HEK293 (cell line): ENCODE measurements around the gene CLMN.

Experiments
- CTCF ChIA-PET: fragments of 350-600 bp; formaldehyde crosslinking; extraction: SDS; loops from one replicate; lab custom pipeline; 2021; ENCODE audit warnings: antibody characterized with exemption; lab: Yijun Ruan, JAX
- POLR2A ChIA-PET: fragments of 300-600 bp; formaldehyde crosslinking; extraction: SDS; loops from one replicate; lab custom pipeline; 2020; ENCODE audit warnings: antibody characterized with exemption, inconsistent platforms; lab: Yijun Ruan, JAX
- H3K27ac ChIP-seq: fragments of 200-500 bp; sonication (Bioruptor generic); 2 replicates; pipeline ENCODE4 v1.5.1; 2014; ENCODE audit warnings: low read depth, low read length, control low read depth, inconsistent platforms; ENCODE audit errors: extremely low read depth
- H3K36me3 ChIP-seq, 2 experiments: fragments of 200-500 bp in 1 of 2; sonication (Bioruptor generic) in 1 of 2; 1 replicate in 1 of 2; 2 replicates in 1 of 2; pipeline ENCODE4 v1.5.1; 2014 to 2017; ENCODE audit warnings: inconsistent platforms in 2 of 2, low read length in 2 of 2; ENCODE audit not compliant: control insufficient read depth in 2 of 2, insufficient read depth in 1 of 2
- H3K4me1 ChIP-seq: fragments of 200-500 bp; sonication (Bioruptor generic); 2 replicates; pipeline ENCODE4 v1.5.1; 2014; ENCODE audit warnings: mild to moderate bottlenecking, low read length, inconsistent platforms; ENCODE audit not compliant: control insufficient read depth, insufficient read depth
- H3K4me3 ChIP-seq: 2 replicates; pipeline ENCODE4 v1.5.1; 2011; ENCODE audit warnings: low read depth, mild to moderate bottlenecking, control low read depth, low read length, moderate library complexity
- H3K9me3 ChIP-seq: fragments of 200-500 bp; sonication (Bioruptor generic); 2 replicates; pipeline ENCODE4 v1.5.1; 2014; ENCODE audit warnings: low read depth, low read length, inconsistent platforms; ENCODE audit not compliant: control insufficient read depth, insufficient read depth
- GFI1B ChIP-seq: fragments of 450-650 bp; formaldehyde crosslinking; IDR thresholded peaks from 2 replicates; pipeline ENCODE4 v1.5.1; 2016; ENCODE audit warnings: missing biosample characterization, missing genetic modification characterization
- GLI4 ChIP-seq: fragments of 450-650 bp; formaldehyde crosslinking; IDR thresholded peaks from 2 replicates; pipeline ENCODE4 v1.5.1; 2016; ENCODE audit warnings: missing biosample characterization, missing genetic modification characterization
- SP2 ChIP-seq: fragments of 450-650 bp; formaldehyde crosslinking; IDR thresholded peaks from 2 replicates; pipeline ENCODE4 v1.5.1; 2016; ENCODE audit warnings: missing biosample characterization, missing genetic modification characterization
- SP3 ChIP-seq: fragments of 450-650 bp; formaldehyde crosslinking; IDR thresholded peaks from 2 replicates; pipeline ENCODE4 v1.5.1; 2016; ENCODE audit warnings: missing biosample characterization, missing genetic modification characterization
- YY1 ChIP-seq: fragments of 450-650 bp; formaldehyde crosslinking; IDR thresholded peaks from 2 replicates; pipeline ENCODE4 v1.5.1; 2018; ENCODE audit warnings: missing biosample characterization, missing genetic modification characterization
- YY2 ChIP-seq: fragments of 450-650 bp; formaldehyde crosslinking; IDR thresholded peaks from 2 replicates; pipeline ENCODE4 v1.5.1; 2016; ENCODE audit warnings: missing biosample characterization, missing genetic modification characterization
- ZBTB26 ChIP-seq: fragments of 450-650 bp; formaldehyde crosslinking; optimal IDR thresholded peaks from 2 replicates; pipeline ENCODE3; 2016; ENCODE audit warnings: missing biosample characterization, mild to moderate bottlenecking, missing genetic modification characterization
- ZEB2 ChIP-seq: fragments of 450-650 bp; formaldehyde crosslinking; IDR thresholded peaks from 2 replicates; pipeline ENCODE4 v1.5.1; 2016; ENCODE audit warnings: missing biosample characterization, missing genetic modification characterization
- ZFP41 ChIP-seq: fragments of 450-650 bp; formaldehyde crosslinking; IDR thresholded peaks from 2 replicates; pipeline ENCODE4 v1.5.1; 2016; ENCODE audit warnings: missing biosample characterization, missing genetic modification characterization, borderline replicate concordance
- ZNF121 ChIP-seq: fragments of 450-650 bp; formaldehyde crosslinking; IDR thresholded peaks from 2 replicates; pipeline ENCODE4 v1.5.1; 2016; ENCODE audit warnings: missing biosample characterization, missing genetic modification characterization
- ZNF138 ChIP-seq: fragments of 450-650 bp; formaldehyde crosslinking; IDR thresholded peaks from 2 replicates; pipeline ENCODE4 v1.5.1; 2016; ENCODE audit warnings: missing biosample characterization, missing genetic modification characterization, borderline replicate concordance
- ZNF155 ChIP-seq: fragments of 450-650 bp; formaldehyde crosslinking; IDR thresholded peaks from 2 replicates; pipeline ENCODE4 v1.5.1; 2016; ENCODE audit warnings: missing biosample characterization, missing genetic modification characterization
- ZNF157 ChIP-seq: fragments of 450-650 bp; formaldehyde crosslinking; IDR thresholded peaks from 2 replicates; pipeline ENCODE4 v1.5.1; 2016; ENCODE audit warnings: missing biosample characterization, missing genetic modification characterization
- ZNF16 ChIP-seq: fragments of 450-650 bp; formaldehyde crosslinking; IDR thresholded peaks from 2 replicates; pipeline ENCODE4 v1.5.1; 2016; ENCODE audit warnings: low read depth, missing biosample characterization, missing genetic modification characterization
- ZNF169 ChIP-seq: fragments of 450-650 bp; formaldehyde crosslinking; IDR thresholded peaks from 2 replicates; pipeline ENCODE4 v1.5.1; 2016; ENCODE audit warnings: missing biosample characterization, missing genetic modification characterization
- ZNF202 ChIP-seq: fragments of 450-650 bp; formaldehyde crosslinking; IDR thresholded peaks from 2 replicates; pipeline ENCODE4 v1.5.1; 2016; ENCODE audit warnings: missing biosample characterization, missing genetic modification characterization, borderline replicate concordance
- ZNF248 ChIP-seq: fragments of 450-650 bp; formaldehyde crosslinking; IDR thresholded peaks from 2 replicates; pipeline ENCODE4 v1.5.1; 2017; ENCODE audit warnings: missing biosample characterization, missing genetic modification characterization
- ZNF292 ChIP-seq: fragments of 450-650 bp; formaldehyde crosslinking; IDR thresholded peaks from 2 replicates; pipeline ENCODE4 v1.5.1; 2016; ENCODE audit warnings: low read depth, missing biosample characterization, missing genetic modification characterization, borderline replicate concordance
- ZNF404 ChIP-seq: fragments of 450-650 bp; formaldehyde crosslinking; IDR thresholded peaks from 2 replicates; pipeline ENCODE4 v1.5.1; 2017; ENCODE audit warnings: missing biosample characterization, missing genetic modification characterization
- ZNF521 ChIP-seq: fragments of 450-650 bp; formaldehyde crosslinking; IDR thresholded peaks from 2 replicates; pipeline ENCODE4 v1.5.1; 2017; ENCODE audit warnings: missing biosample characterization, mild to moderate bottlenecking, missing genetic modification characterization
- ZNF529 ChIP-seq: fragments of 450-650 bp; formaldehyde crosslinking; IDR thresholded peaks from 2 replicates; pipeline ENCODE4 v1.5.1; 2017; ENCODE audit warnings: missing genetic modification characterization, missing biosample characterization; ENCODE audit not compliant: insufficient replicate concordance
- ZNF558 ChIP-seq: fragments of 450-650 bp; formaldehyde crosslinking; IDR thresholded peaks from 2 replicates; pipeline ENCODE4 v1.5.1; 2016; ENCODE audit warnings: missing biosample characterization, missing genetic modification characterization
- ZNF585B ChIP-seq: fragments of 450-650 bp; formaldehyde crosslinking; IDR thresholded peaks from 2 replicates; pipeline ENCODE4 v1.5.1; 2016; ENCODE audit warnings: missing biosample characterization, missing genetic modification characterization
- ZNF707 ChIP-seq: fragments of 450-650 bp; formaldehyde crosslinking; IDR thresholded peaks from 2 replicates; pipeline ENCODE4 v1.5.1; 2016; ENCODE audit warnings: missing biosample characterization, missing genetic modification characterization
- ZNF76 ChIP-seq: fragments of 450-650 bp; formaldehyde crosslinking; IDR thresholded peaks from 2 replicates; pipeline ENCODE4; 2016; ENCODE audit warnings: low read depth, missing biosample characterization, missing genetic modification characterization, borderline replicate concordance
- ZNF830 ChIP-seq: fragments of 450-650 bp; IDR thresholded peaks from 2 replicates; pipeline ENCODE4 v1.5.0; 2018; ENCODE audit warnings: missing biosample characterization, missing genetic modification characterization, low read depth, mild to moderate bottlenecking, moderate library complexity
- ZNF837 ChIP-seq: fragments of 450-650 bp; formaldehyde crosslinking; IDR thresholded peaks from 2 replicates; pipeline ENCODE4 v1.5.1; 2016; ENCODE audit warnings: missing biosample characterization, missing genetic modification characterization
- TF ChIP-seq, protein P1 (sequence below): fragments of 450-650 bp; formaldehyde crosslinking; IDR thresholded peaks from 2 replicates; pipeline ENCODE4 v1.5.1; 2016; ENCODE audit warnings: missing biosample characterization, missing genetic modification characterization

The CLMN gene

DNA sequence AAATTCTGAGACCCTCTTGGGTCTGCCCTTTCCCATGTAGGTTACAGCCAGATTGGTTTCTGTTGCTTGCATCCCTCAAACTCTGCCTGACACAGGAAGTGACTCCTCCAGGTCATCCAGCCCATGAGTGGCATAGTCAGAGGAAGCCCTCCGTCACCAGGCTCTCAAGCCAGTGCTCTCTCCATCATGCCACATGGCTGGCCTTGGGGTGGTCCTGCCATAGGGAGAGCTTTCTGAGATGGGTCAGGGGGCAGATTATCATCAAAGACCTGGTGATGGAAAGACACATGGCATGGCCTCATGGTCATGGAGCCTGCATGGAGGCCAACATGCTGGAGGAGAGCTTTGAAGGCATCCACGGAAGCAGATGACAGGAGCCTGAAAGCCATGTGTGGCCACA lies 15.4 kb upstream of the CLMN start (continued):
- no peak for TF ChIP-seq ZNF121 (tag by site-specific recombination)

- CTCF ChIA-PET: no interaction called here
- POLR2A ChIA-PET: interaction anchor here (1.0 kb wide), 1 partner anchor 12 kb away, joined by 3 read pairs; no protein-coding TSS in a partner anchor
- no peak overlapping the region for H3K27ac ChIP-seq
Measured at GRCh38 chr14:95334044-95334443, 14.3 kb upstream of the CLMN start.

GRCh38 chr14:95332641-95333040 lies 12.9 kb upstream of the CLMN start:
- Histone ChIP-seq H3K36me3 (no peaks in the 10 kb centered on the region), H3K27ac (no peak overlapping the region), H3K4me1 (no peaks in the 10 kb centered on the region), H3K4me3 (no peak overlapping the region), H3K9me3 (no peaks in the 10 kb centered on the region)
- TF ChIP-seq GFI1B (tag by site-specific recombination) (no peak), ZNF707 (no peak), ZNF16 (no peak), ZNF837 (tag by site-specific recombination) (no peak), SP2 (no peak), ZNF155 (tag by site-specific recombination) (no peak), YY2 (tag by site-specific recombination) (no peak), ZBTB26 (no peak), ZNF157 (tag by site-specific recombination) (no peak), ZNF521 (tag by site-specific recombination) (no peak), ZNF169 (tag by site-specific recombination) (no peak), YY1 (tag by site-specific recombination) (no peak), ZNF404 (no peak), ZNF76 (tag by site-specific recombination) (no peak), ZNF202 (no peak), ZEB2 (tag by site-specific recombination) (no peak), ZNF292 (no peak), ZNF558 (tag by site-specific recombination) (no peak), ZNF585B (tag by site-specific recombination) (no peak)
- TF ChIP-seq, protein P1, sequence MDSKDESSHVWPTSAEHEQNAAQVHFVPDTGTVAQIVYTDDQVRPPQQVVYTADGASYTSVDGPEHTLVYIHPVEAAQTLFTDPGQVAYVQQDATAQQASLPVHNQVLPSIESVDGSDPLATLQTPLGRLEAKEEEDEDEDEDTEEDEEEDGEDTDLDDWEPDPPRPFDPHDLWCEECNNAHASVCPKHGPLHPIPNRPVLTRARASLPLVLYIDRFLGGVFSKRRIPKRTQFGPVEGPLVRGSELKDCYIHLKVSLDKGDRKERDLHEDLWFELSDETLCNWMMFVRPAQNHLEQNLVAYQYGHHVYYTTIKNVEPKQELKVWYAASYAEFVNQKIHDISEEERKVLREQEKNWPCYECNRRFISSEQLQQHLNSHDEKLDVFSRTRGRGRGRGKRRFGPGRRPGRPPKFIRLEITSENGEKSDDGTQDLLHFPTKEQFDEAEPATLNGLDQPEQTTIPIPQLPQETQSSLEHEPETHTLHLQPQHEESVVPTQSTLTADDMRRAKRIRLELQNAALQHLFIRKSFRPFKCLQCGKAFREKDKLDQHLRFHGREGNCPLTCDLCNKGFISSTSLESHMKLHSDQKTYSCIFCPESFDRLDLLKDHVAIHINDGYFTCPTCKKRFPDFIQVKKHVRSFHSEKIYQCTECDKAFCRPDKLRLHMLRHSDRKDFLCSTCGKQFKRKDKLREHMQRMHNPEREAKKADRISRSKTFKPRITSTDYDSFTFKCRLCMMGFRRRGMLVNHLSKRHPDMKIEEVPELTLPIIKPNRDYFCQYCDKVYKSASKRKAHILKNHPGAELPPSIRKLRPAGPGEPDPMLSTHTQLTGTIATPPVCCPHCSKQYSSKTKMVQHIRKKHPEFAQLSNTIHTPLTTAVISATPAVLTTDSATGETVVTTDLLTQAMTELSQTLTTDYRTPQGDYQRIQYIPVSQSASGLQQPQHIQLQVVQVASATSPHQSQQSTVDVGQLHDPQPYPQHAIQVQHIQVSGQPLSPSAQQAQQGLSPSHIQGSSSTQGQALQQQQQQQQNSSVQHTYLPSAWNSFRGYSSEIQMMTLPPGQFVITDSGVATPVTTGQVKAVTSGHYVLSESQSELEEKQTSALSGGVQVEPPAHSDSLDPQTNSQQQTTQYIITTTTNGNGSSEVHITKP (tag by site-specific recombination): no peak
- ChIA-PET POLR2A (no interaction called here), CTCF (interaction anchor here (1.1 kb wide), 1 partner anchor 29 kb away, joined by 4 read pairs; no protein-coding TSS in a partner anchor)

More at GRCh38 chr14:95334044-95334443, 14.3 kb upstream of the CLMN start:
- no peaks in the 10 kb centered on the region for H3K4me1 ChIP-seq
- H3K9me3 ChIP-seq: no peaks in the 10 kb centered on the region
- no peak overlapping the region for H3K4me3 ChIP-seq
- no peak for TF ChIP-seq ZNF157 (tag by site-specific recombination)
- no peak for TF ChIP-seq GLI4 (tag by site-specific recombination)
- TF ChIP-seq ZNF248 (tag by site-specific recombination): no peak
- no peak for TF ChIP-seq ZNF830 (tag by site-specific recombination)
- no peak for TF ChIP-seq SP3
- TF ChIP-seq ZFP41: no peak
- no peak for TF ChIP-seq ZNF529
- no peak for TF ChIP-seq ZNF138 (tag by site-specific recombination)
- no peak for TF ChIP-seq ZNF521 (tag by site-specific recombination)
- TF ChIP-seq, all 188 proteins: peak for 0
- no peaks in the 10 kb centered on the region for H3K36me3 ChIP-seq
